Lower leg skin (tissue), 3 donors: ENCODE data around the gene LAMTOR5.
"Not testable (repeated sequence)": the region's sequence is repeated elsewhere in the genome, so short reads cannot be mapped to it uniquely, and the experiment has no call there.

Experiments
- CTCF ChIP-seq, 3 donors: fragments of 450-650 bp; IDR thresholded peaks; one replicate each; pipeline ENCODE4 v1.5.1; 2016; ENCODE audit warnings: antibody characterized with exemption in 3 of 3, mild to moderate bottlenecking in 3 of 3, moderate library complexity in 2 of 3
- POLR2A ChIP-seq, 2 donors: fragments of 450-650 bp; IDR thresholded peaks; one replicate each; pipeline ENCODE4 v1.6.1; 2016 to 2017; ENCODE audit warnings: antibody characterized with exemption in 2 of 2, mild to moderate bottlenecking in 1 of 2, moderate library complexity in 1 of 2

GRCh38 chr1:110396259-110396958 is 11.1 kb downstream of the LAMTOR5 start:
- TF ChIP-seq POLR2A, CTCF (IDR thresholded peaks at IDR 0.05): not testable (repeated sequence)
